Measurements from ENCODE around the gene PPP2R5C.

PPP2R5C gene

DNA sequence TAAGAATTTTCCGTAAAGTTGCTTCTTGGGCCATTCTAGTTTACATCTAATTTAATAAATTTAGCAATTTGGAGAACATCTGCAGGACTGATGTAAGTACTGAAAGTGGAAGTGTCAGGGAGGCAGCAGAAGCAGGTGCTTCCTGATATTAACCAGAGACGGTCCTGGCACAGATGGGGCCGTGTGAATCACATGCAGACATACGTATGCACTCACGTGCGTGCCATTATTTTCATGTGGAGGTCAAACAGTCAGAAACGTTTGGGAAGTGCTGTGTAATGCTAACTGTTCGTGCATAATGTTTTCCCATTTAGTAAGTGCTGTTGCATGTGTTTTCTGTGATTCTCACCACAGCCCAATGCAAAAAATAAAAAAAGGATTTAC is 115.0 kb downstream of the PPP2R5C start:
- TF ChIP-seq ZNF70 (CRISPR knock-in tag; IDR thresholded peaks at IDR 0.05) (no peak), ZFP30 (CRISPR knock-in tag; IDR thresholded peaks at IDR 0.05) (no peak), TCF4 (CRISPR knock-in tag; IDR thresholded peaks at IDR 0.05; ENCODE audit: borderline replicate concordance) (peak; percentile 100), ZFP3 (CRISPR knock-in tag; IDR thresholded peaks at IDR 0.05) (peak; percentile 75; the same call in 1 of the 2 replicates), RARB (CRISPR knock-in tag; IDR thresholded peaks at IDR 0.05) (peak; percentile 48; the same call in 1 of the 2 replicates), TOX (CRISPR knock-in tag; IDR thresholded peaks at IDR 0.05; ENCODE audit: borderline replicate concordance) (no peak), ZC3H10 (CRISPR knock-in tag; IDR thresholded peaks at IDR 0.05) (no peak), ISL1 (CRISPR knock-in tag; IDR thresholded peaks at IDR 0.05) (peak; percentile 76), ARNTL (CRISPR knock-in tag; IDR thresholded peaks at IDR 0.05; ENCODE audit: borderline replicate concordance, low read depth) (peak; percentile 95), ESRRG (CRISPR knock-in tag; IDR thresholded peaks at IDR 0.05) (0 out of 2 replicates have a peak, but pooled peaks have one; percentile 67), ZNF565 (CRISPR knock-in tag; conservative IDR thresholded peaks at IDR 0.05; ENCODE audit: low read depth) (0 out of 2 replicates have a peak, but pooled peaks have one; percentile 28), OSR1 (CRISPR knock-in tag; IDR thresholded peaks at IDR 0.05) (no peak), ZNF8 (CRISPR knock-in tag; IDR thresholded peaks at IDR 0.05) (0 out of 2 replicates have a peak, but pooled peaks have one; percentile 58), GLIS3 (CRISPR knock-in tag; IDR thresholded peaks at IDR 0.05) (peak; percentile 35; the same call in 1 of the 2 replicates), SNAI2 (CRISPR knock-in tag; IDR thresholded peaks at IDR 0.05) (peak; percentile 100)
- TF ChIP-seq, protein P1, sequence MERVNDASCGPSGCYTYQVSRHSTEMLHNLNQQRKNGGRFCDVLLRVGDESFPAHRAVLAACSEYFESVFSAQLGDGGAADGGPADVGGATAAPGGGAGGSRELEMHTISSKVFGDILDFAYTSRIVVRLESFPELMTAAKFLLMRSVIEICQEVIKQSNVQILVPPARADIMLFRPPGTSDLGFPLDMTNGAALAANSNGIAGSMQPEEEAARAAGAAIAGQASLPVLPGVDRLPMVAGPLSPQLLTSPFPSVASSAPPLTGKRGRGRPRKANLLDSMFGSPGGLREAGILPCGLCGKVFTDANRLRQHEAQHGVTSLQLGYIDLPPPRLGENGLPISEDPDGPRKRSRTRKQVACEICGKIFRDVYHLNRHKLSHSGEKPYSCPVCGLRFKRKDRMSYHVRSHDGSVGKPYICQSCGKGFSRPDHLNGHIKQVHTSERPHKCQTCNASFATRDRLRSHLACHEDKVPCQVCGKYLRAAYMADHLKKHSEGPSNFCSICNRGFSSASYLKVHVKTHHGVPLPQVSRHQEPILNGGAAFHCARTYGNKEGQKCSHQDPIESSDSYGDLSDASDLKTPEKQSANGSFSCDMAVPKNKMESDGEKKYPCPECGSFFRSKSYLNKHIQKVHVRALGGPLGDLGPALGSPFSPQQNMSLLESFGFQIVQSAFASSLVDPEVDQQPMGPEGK (CRISPR knock-in tag; IDR thresholded peaks at IDR 0.05; ENCODE audit: borderline replicate concordance) = 0 out of 2 replicates have a peak, but pooled peaks have one; percentile 63
- TF ChIP-seq, protein P2, sequence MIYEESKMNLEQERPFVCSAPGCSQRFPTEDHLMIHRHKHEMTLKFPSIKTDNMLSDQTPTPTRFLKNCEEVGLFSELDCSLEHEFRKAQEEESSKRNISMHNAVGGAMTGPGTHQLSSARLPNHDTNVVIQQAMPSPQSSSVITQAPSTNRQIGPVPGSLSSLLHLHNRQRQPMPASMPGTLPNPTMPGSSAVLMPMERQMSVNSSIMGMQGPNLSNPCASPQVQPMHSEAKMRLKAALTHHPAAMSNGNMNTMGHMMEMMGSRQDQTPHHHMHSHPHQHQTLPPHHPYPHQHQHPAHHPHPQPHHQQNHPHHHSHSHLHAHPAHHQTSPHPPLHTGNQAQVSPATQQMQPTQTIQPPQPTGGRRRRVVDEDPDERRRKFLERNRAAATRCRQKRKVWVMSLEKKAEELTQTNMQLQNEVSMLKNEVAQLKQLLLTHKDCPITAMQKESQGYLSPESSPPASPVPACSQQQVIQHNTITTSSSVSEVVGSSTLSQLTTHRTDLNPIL (CRISPR knock-in tag; IDR thresholded peaks at IDR 0.05; ENCODE audit: low read depth) = peak; percentile 85
- TF ChIP-seq, protein P3, sequence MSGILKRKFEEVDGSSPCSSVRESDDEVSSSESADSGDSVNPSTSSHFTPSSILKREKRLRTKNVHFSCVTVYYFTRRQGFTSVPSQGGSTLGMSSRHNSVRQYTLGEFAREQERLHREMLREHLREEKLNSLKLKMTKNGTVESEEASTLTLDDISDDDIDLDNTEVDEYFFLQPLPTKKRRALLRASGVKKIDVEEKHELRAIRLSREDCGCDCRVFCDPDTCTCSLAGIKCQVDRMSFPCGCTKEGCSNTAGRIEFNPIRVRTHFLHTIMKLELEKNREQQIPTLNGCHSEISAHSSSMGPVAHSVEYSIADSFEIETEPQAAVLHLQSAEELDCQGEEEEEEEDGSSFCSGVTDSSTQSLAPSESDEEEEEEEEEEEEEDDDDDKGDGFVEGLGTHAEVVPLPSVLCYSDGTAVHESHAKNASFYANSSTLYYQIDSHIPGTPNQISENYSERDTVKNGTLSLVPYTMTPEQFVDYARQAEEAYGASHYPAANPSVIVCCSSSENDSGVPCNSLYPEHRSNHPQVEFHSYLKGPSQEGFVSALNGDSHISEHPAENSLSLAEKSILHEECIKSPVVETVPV (CRISPR knock-in tag; IDR thresholded peaks at IDR 0.05) = peak; percentile 74; the same call in 1 of the 2 replicates
- TF ChIP-seq, protein P4, sequence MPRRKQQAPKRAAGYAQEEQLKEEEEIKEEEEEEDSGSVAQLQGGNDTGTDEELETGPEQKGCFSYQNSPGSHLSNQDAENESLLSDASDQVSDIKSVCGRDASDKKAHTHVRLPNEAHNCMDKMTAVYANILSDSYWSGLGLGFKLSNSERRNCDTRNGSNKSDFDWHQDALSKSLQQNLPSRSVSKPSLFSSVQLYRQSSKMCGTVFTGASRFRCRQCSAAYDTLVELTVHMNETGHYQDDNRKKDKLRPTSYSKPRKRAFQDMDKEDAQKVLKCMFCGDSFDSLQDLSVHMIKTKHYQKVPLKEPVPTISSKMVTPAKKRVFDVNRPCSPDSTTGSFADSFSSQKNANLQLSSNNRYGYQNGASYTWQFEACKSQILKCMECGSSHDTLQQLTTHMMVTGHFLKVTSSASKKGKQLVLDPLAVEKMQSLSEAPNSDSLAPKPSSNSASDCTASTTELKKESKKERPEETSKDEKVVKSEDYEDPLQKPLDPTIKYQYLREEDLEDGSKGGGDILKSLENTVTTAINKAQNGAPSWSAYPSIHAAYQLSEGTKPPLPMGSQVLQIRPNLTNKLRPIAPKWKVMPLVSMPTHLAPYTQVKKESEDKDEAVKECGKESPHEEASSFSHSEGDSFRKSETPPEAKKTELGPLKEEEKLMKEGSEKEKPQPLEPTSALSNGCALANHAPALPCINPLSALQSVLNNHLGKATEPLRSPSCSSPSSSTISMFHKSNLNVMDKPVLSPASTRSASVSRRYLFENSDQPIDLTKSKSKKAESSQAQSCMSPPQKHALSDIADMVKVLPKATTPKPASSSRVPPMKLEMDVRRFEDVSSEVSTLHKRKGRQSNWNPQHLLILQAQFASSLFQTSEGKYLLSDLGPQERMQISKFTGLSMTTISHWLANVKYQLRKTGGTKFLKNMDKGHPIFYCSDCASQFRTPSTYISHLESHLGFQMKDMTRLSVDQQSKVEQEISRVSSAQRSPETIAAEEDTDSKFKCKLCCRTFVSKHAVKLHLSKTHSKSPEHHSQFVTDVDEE (CRISPR knock-in tag; IDR thresholded peaks at IDR 0.05) = peak; percentile 91
- peak; percentile 69 for ATAC-seq

DNA sequence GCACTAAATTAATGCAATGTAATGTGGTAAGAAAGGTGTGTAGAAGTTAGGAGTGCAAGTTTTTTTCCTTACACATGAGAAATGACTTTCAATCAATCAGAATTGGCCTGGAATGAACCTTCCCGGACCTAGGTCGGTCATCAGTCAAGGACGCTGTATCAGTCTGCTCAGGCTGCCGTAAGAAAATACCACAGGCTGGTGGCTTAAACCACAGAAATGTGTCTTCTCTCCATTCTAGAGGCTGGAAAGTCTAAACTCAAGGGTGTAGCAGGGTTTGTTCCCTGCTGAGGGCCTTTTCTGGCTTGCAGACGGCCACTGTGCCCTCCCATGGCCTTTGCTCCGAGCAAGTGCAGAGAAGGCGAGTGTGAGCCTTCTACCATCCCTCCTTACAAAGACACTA is 116.3 kb downstream of the PPP2R5C start:
- TF ChIP-seq TOX (CRISPR knock-in tag; IDR thresholded peaks at IDR 0.05; ENCODE audit: borderline replicate concordance) = no peak
- TF ChIP-seq ZC3H10 (CRISPR knock-in tag; IDR thresholded peaks at IDR 0.05) = no peak
- TF ChIP-seq, protein P2 (CRISPR knock-in tag; IDR thresholded peaks at IDR 0.05; ENCODE audit: low read depth) = no peak
- no peak for TF ChIP-seq ZNF70 (CRISPR knock-in tag; IDR thresholded peaks at IDR 0.05)
- no peak for TF ChIP-seq BACH2 (CRISPR knock-in tag; IDR thresholded peaks at IDR 0.05; ENCODE audit: borderline replicate concordance)
- no peak for TF ChIP-seq OSR1 (CRISPR knock-in tag; IDR thresholded peaks at IDR 0.05)
- TF ChIP-seq ZFP3 (CRISPR knock-in tag; IDR thresholded peaks at IDR 0.05) = no peak
- TF ChIP-seq, protein P4 (CRISPR knock-in tag; IDR thresholded peaks at IDR 0.05) = no peak
- no peak for TF ChIP-seq ESRRG (CRISPR knock-in tag; IDR thresholded peaks at IDR 0.05)
- no peak for TF ChIP-seq GLIS3 (CRISPR knock-in tag; IDR thresholded peaks at IDR 0.05)

More for the DNA sequence above, 116.3 kb downstream of the PPP2R5C start:
- ATAC-seq = no peak

All from SK-N-SH treated with all-trans-retinoic acid at 6 μM for 48 hours (cell line).